Measurements from ENCODE around the gene PAK1. TPM values are rescaled to one million over a fixed set of nuclear protein-coding genes. Genes with fewer than 3 reads are reported as not detected.

The PAK1 gene
- total RNA-seq, 2 experiments from 2014 or later: 77.2 to 83.6 TPM

- H3K4me3 Mint-ChIP-seq: peak overlapping the region; percentile 37
- H3K9me3 Mint-ChIP-seq: no peaks in the 10 kb centered on the region
- POLR2A ChIA-PET: interaction anchor here (0.8 to 3.2 kb wide), 2 partner anchors 17 to 59 kb away, joined by 3 to 14 read pairs; no protein-coding TSS in a partner anchor
- H3K27ac Mint-ChIP-seq: peak overlapping the region; percentile 26
- H3K4me1 Mint-ChIP-seq: peaks cover 32% of the 10 kb centered on the region
- DNase-seq: no peak
- H3K36me3 Mint-ChIP-seq: peaks cover 7% of the 10 kb centered on the region
- ATAC-seq (ENCODE audit: low read depth): no peak
- peaks cover 16% of the 10 kb centered on the region for H3K27me3 Mint-ChIP-seq
Measured at GRCh38 chr11:77470504-77470903, 3.4 kb downstream of the PAK1 start.

GRCh38 chr11:77468527-77468926 lies 5.4 kb downstream of the PAK1 start:
- peaks cover 28% of the 10 kb centered on the region for H3K4me1 Mint-ChIP-seq
- peaks cover 7% of the 10 kb centered on the region for H3K36me3 Mint-ChIP-seq
- no peak overlapping the region for H3K27ac Mint-ChIP-seq
- ATAC-seq (ENCODE audit: low read depth): no peak
- DNase-seq: no peak
- H3K27me3 Mint-ChIP-seq: peaks cover 17% of the 10 kb centered on the region
- POLR2A ChIA-PET: no interaction called here
- no peaks in the 10 kb centered on the region for H3K9me3 Mint-ChIP-seq
- no peak overlapping the region for H3K4me3 Mint-ChIP-seq

GRCh38 chr11:77467993-77468392 lies 5.9 kb downstream of the PAK1 start:
- Mint-ChIP-seq H3K27ac (no peak overlapping the region), H3K27me3 (peaks cover 17% of the 10 kb centered on the region), H3K4me1 (peaks cover 28% of the 10 kb centered on the region), H3K36me3 (peaks cover 7% of the 10 kb centered on the region), H3K9me3 (no peaks in the 10 kb centered on the region), H3K4me3 (no peak overlapping the region)
- ATAC-seq (ENCODE audit: low read depth) (no peak), DNase-seq (no peak)
- POLR2A ChIA-PET: no interaction called here

GRCh38 chr11:77467233-77467632 lies 6.7 kb downstream of the PAK1 start:
- ATAC-seq (ENCODE audit: low read depth) (no peak), DNase-seq (no peak)
- H3K4me3 Mint-ChIP-seq: no peak overlapping the region
- H3K27ac Mint-ChIP-seq: no peak overlapping the region
- POLR2A ChIA-PET: no interaction called here
- peaks cover 7% of the 10 kb centered on the region for H3K36me3 Mint-ChIP-seq
- H3K27me3 Mint-ChIP-seq: peaks cover 13% of the 10 kb centered on the region
- no peaks in the 10 kb centered on the region for H3K9me3 Mint-ChIP-seq
- H3K4me1 Mint-ChIP-seq: peaks cover 24% of the 10 kb centered on the region

GRCh38 chr11:77457340-77457739 lies 16.6 kb downstream of the PAK1 start:
- Mint-ChIP-seq H3K27me3 (peaks cover 7% of the 10 kb centered on the region), H3K4me3 (peak overlapping the region; percentile 23), H3K36me3 (peaks cover 18% of the 10 kb centered on the region), H3K27ac (no peak overlapping the region), H3K4me1 (peaks cover 33% of the 10 kb centered on the region), H3K9me3 (no peaks in the 10 kb centered on the region)
- ATAC-seq (ENCODE audit: low read depth) (no peak), DNase-seq (no peak)
- POLR2A ChIA-PET: no interaction called here

GRCh38 chr11:77455740-77456139 lies 18.2 kb downstream of the PAK1 start:
- Mint-ChIP-seq H3K9me3 (no peaks in the 10 kb centered on the region), H3K36me3 (peaks cover 22% of the 10 kb centered on the region), H3K27me3 (peaks cover 4% of the 10 kb centered on the region), H3K4me1 (peaks cover 41% of the 10 kb centered on the region), H3K27ac (no peak overlapping the region), H3K4me3 (no peak overlapping the region)
- ATAC-seq (ENCODE audit: low read depth) (no peak), DNase-seq (no peak)
- POLR2A ChIA-PET: no interaction called here

GRCh38 chr11:77454867-77455655 lies 18.8 kb downstream of the PAK1 start:
- no peak for DNase-seq
- H3K27me3 Mint-ChIP-seq: peaks cover 3% of the 10 kb centered on the region
- peaks cover 46% of the 10 kb centered on the region for H3K4me1 Mint-ChIP-seq
- no peak overlapping the region for H3K27ac Mint-ChIP-seq
- no peak overlapping the region for H3K4me3 Mint-ChIP-seq
- ATAC-seq (ENCODE audit: low read depth): no peak
- no peaks in the 10 kb centered on the region for H3K9me3 Mint-ChIP-seq
- POLR2A ChIA-PET: no interaction called here
- peaks cover 19% of the 10 kb centered on the region for H3K36me3 Mint-ChIP-seq

- POLR2A ChIA-PET: no interaction called here
- DNase-seq (no peak), ATAC-seq (ENCODE audit: low read depth) (no peak)
- H3K27me3 Mint-ChIP-seq: no peaks in the 10 kb centered on the region
- H3K9me3 Mint-ChIP-seq: no peaks in the 10 kb centered on the region
- peak overlapping the region; percentile 73 for H3K27ac Mint-ChIP-seq
- peaks cover 57% of the 10 kb centered on the region for H3K4me1 Mint-ChIP-seq
- peaks cover 12% of the 10 kb centered on the region for H3K36me3 Mint-ChIP-seq
- H3K4me3 Mint-ChIP-seq: peak overlapping the region; percentile 73
Measured at GRCh38 chr11:77450227-77450626, 23.7 kb downstream of the PAK1 start.

- POLR2A ChIA-PET: no interaction called here
Measured at GRCh38 chr11:77449784-77450183, 24.1 kb downstream of the PAK1 start.

GRCh38 chr11:77449060-77449521 lies 24.8 kb downstream of the PAK1 start:
- H3K36me3 Mint-ChIP-seq: peaks cover 7% of the 10 kb centered on the region
- H3K4me3 Mint-ChIP-seq: peak overlapping the region; percentile 73
- peak overlapping the region; percentile 90 for H3K27ac Mint-ChIP-seq
- POLR2A ChIA-PET: no interaction called here
- ATAC-seq (ENCODE audit: low read depth) (peak; percentile 75), DNase-seq (no peak)
- peaks cover 2% of the 10 kb centered on the region for H3K27me3 Mint-ChIP-seq
- no peaks in the 10 kb centered on the region for H3K9me3 Mint-ChIP-seq
- peaks cover 61% of the 10 kb centered on the region for H3K4me1 Mint-ChIP-seq

More at GRCh38 chr11:77449784-77450183, 24.1 kb downstream of the PAK1 start:
- H3K27me3 Mint-ChIP-seq: peaks cover 1% of the 10 kb centered on the region
- ATAC-seq (ENCODE audit: low read depth) (peak; percentile 28), DNase-seq (no peak)
- peak overlapping the region; percentile 73 for H3K27ac Mint-ChIP-seq
- no peaks in the 10 kb centered on the region for H3K9me3 Mint-ChIP-seq
- peaks cover 59% of the 10 kb centered on the region for H3K4me1 Mint-ChIP-seq
- H3K4me3 Mint-ChIP-seq: peak overlapping the region; percentile 73
- H3K36me3 Mint-ChIP-seq: peaks cover 8% of the 10 kb centered on the region

GRCh38 chr11:77448269-77448668 lies 25.6 kb downstream of the PAK1 start:
- H3K4me3 Mint-ChIP-seq: peak overlapping the region; percentile 73
- H3K27ac Mint-ChIP-seq: peak overlapping the region; percentile 90
- peaks cover 2% of the 10 kb centered on the region for H3K27me3 Mint-ChIP-seq
- H3K9me3 Mint-ChIP-seq: no peaks in the 10 kb centered on the region
- peaks cover 64% of the 10 kb centered on the region for H3K4me1 Mint-ChIP-seq
- H3K36me3 Mint-ChIP-seq: peaks cover 7% of the 10 kb centered on the region
- no peak for ATAC-seq (ENCODE audit: low read depth)
- POLR2A ChIA-PET: no interaction called here
- DNase-seq: no peak

GRCh38 chr11:77446911-77447629 lies 26.8 kb downstream of the PAK1 start:
- Mint-ChIP-seq H3K9me3 (no peaks in the 10 kb centered on the region), H3K4me3 (no peak overlapping the region), H3K27ac (no peak overlapping the region), H3K4me1 (peaks cover 61% of the 10 kb centered on the region), H3K27me3 (peaks cover 2% of the 10 kb centered on the region), H3K36me3 (peaks cover 4% of the 10 kb centered on the region)
- no peak for ATAC-seq (ENCODE audit: low read depth)
- no peak for DNase-seq
- POLR2A ChIA-PET: interaction anchor here (0.6 to 1.6 kb wide), 4 partner anchors 25 to 33 kb away, joined by 3 to 5 read pairs (median 4); partner anchors contain the start of gene PAK1

GRCh38 chr11:77444261-77444660 lies 29.6 kb downstream of the PAK1 start:
- ATAC-seq (ENCODE audit: low read depth) (no peak), DNase-seq (no peak)
- Mint-ChIP-seq H3K27me3 (peaks cover 2% of the 10 kb centered on the region), H3K4me3 (no peak overlapping the region), H3K27ac (no peak overlapping the region), H3K36me3 (no peaks in the 10 kb centered on the region), H3K9me3 (no peaks in the 10 kb centered on the region), H3K4me1 (peaks cover 49% of the 10 kb centered on the region)
- POLR2A ChIA-PET: no interaction called here
